ENCODE data around the gene LRFN2. TPM values are rescaled to one million over a fixed set of nuclear protein-coding genes. Genes with fewer than 3 reads are reported as not detected.

Gene LRFN2
- total and polyA plus RNA-seq, 4 donors = 0.01 to 0.06 TPM; not detected in 2

GRCh38 chr6:40543146-40543545 is 44.0 kb downstream of the LRFN2 start:
- Histone ChIP-seq H3K27me3 (ENCODE audit: control insufficient read depth in 3 of 3, insufficient read depth in 3 of 3, low read length in 2 of 3) (peaks cover 0 to 2% (median 0%) of the 10 kb centered on the region in 3 donors), H3K9ac (ENCODE audit: insufficient read depth in 1 of 2, low read length in 2 of 2) (no peak overlapping the region), H3K4me1 (ENCODE audit: control insufficient read depth in 5 of 5, insufficient read depth in 5 of 5, low read length in 5 of 5) (peaks cover 0 to 4% (median 0%) of the 10 kb centered on the region in 5 donors), H3K27ac (ENCODE audit: low read depth in 1 of 2, low read length in 1 of 2) (no peak overlapping the region), H3K4me3 (no peak overlapping the region), H3K9me3 (ENCODE audit: control insufficient read depth in 4 of 4, insufficient read depth in 3 of 4, low read length in 3 of 4) (no peaks in the 10 kb centered on the region), H3K36me3 (ENCODE audit: control insufficient read depth in 4 of 4, insufficient read depth in 4 of 4, low read length in 4 of 4) (no peaks in the 10 kb centered on the region)
- 74 to 91% methylated on average over 5 of the region's 5 CpGs for WGBS, 2 donors
- TF ChIP-seq CTCF (IDR thresholded peaks at IDR 0.05; ENCODE audit: control extremely low read depth, extremely low read depth) = no peak
- no peak for ATAC-seq (ENCODE audit: insufficient read depth, low FRiP score)
- DNase-seq = no peak

GRCh38 chr6:40542175-40542764 is 44.9 kb downstream of the LRFN2 start:
- Histone ChIP-seq H3K27ac (ENCODE audit: low read depth in 1 of 2, low read length in 1 of 2) (no peak overlapping the region), H3K9ac (ENCODE audit: insufficient read depth in 1 of 2, low read length in 2 of 2) (no peak overlapping the region), H3K4me1 (ENCODE audit: control insufficient read depth in 5 of 5, insufficient read depth in 5 of 5, low read length in 5 of 5) (peaks cover 0 to 4% (median 0%) of the 10 kb centered on the region in 5 donors), H3K9me3 (ENCODE audit: control insufficient read depth in 4 of 4, insufficient read depth in 3 of 4, low read length in 3 of 4) (no peaks in the 10 kb centered on the region), H3K4me3 (no peak overlapping the region), H3K27me3 (ENCODE audit: control insufficient read depth in 3 of 3, insufficient read depth in 3 of 3, low read length in 2 of 3) (peaks cover 0 to 2% (median 0%) of the 10 kb centered on the region in 3 donors), H3K36me3 (ENCODE audit: control insufficient read depth in 4 of 4, insufficient read depth in 4 of 4, low read length in 4 of 4) (no peaks in the 10 kb centered on the region)
- TF ChIP-seq CTCF (IDR thresholded peaks at IDR 0.05; ENCODE audit: control extremely low read depth, extremely low read depth) = no peak
- 80 to 91% methylated on average over 5 of the region's 5 CpGs for WGBS, 2 donors
- ATAC-seq (ENCODE audit: insufficient read depth, low FRiP score) = no peak
- DNase-seq = no peak

- Histone ChIP-seq H3K36me3 (ENCODE audit: control insufficient read depth in 4 of 4, insufficient read depth in 4 of 4, low read length in 4 of 4) (no peaks in the 10 kb centered on the region), H3K27ac (ENCODE audit: low read depth in 1 of 2, low read length in 1 of 2) (no peak overlapping the region), H3K9ac (ENCODE audit: insufficient read depth in 1 of 2, low read length in 2 of 2) (no peak overlapping the region), H3K27me3 (ENCODE audit: control insufficient read depth in 3 of 3, insufficient read depth in 3 of 3, low read length in 2 of 3) (peaks cover 0 to 2% (median 0%) of the 10 kb centered on the region in 3 donors), H3K4me3 (no peak overlapping the region), H3K4me1 (ENCODE audit: control insufficient read depth in 5 of 5, insufficient read depth in 5 of 5, low read length in 5 of 5) (peaks cover 0 to 4% (median 0%) of the 10 kb centered on the region in 5 donors), H3K9me3 (ENCODE audit: control insufficient read depth in 4 of 4, insufficient read depth in 3 of 4, low read length in 3 of 4) (no peaks in the 10 kb centered on the region)
- TF ChIP-seq CTCF (IDR thresholded peaks at IDR 0.05; ENCODE audit: control extremely low read depth, extremely low read depth) = no peak
- DNase-seq (no peak), ATAC-seq (ENCODE audit: insufficient read depth, low FRiP score) (no peak)
- WGBS, 2 donors = 75 to 81% methylated on average over 9 of the region's 9 CpGs
Measured at GRCh38 chr6:40541556-40542174, 45.5 kb downstream of the LRFN2 start.

Measured in lung (tissue), 12 donors.